Mesenchymal stem cell (in vitro differentiated cells and primary cell): ENCODE data around the gene CUEDC2.
A peak's percentile ranks its signal among the peaks of the same experiment; 100 is the strongest.

Experiments used
- DNase-seq: peaks from one replicate; pipeline ENCODE4 v3.0.0-alpha.2; 2013
- H2AFZ ChIP-seq: one replicate; pipeline ENCODE4 v1.6.1; 2013; ENCODE audit warnings: low read depth, mild to moderate bottlenecking, control low read depth, inconsistent platforms, low read length, moderate library complexity
- H2AK5ac ChIP-seq: 2 replicates; pipeline ENCODE4 v1.6.1; 2013; ENCODE audit warnings: low read length, moderate library complexity, mild to moderate bottlenecking, inconsistent platforms; ENCODE audit not compliant: severe bottlenecking
- H2BK120ac ChIP-seq: one replicate; pipeline ENCODE4 v1.6.1; 2013; ENCODE audit warnings: low read depth, mild to moderate bottlenecking, inconsistent platforms, low read length, moderate library complexity
- H2BK12ac ChIP-seq, 2 experiments: one replicate each; pipeline ENCODE4 v1.6.1; 2013; ENCODE audit warnings: inconsistent platforms in 2 of 2, low read length in 2 of 2, mild to moderate bottlenecking in 2 of 2, moderate library complexity in 2 of 2, control low read depth in 1 of 2
- H2BK15ac ChIP-seq: one replicate; pipeline ENCODE4 v1.6.1; 2013; ENCODE audit warnings: mild to moderate bottlenecking, low read depth, inconsistent platforms; ENCODE audit not compliant: poor library complexity, severe bottlenecking
- H2BK5ac ChIP-seq: 2 replicates; pipeline ENCODE4 v1.6.1; 2013; ENCODE audit warnings: low read depth, mild to moderate bottlenecking, low read length, control low read depth, inconsistent platforms; ENCODE audit not compliant: poor library complexity, severe bottlenecking
- H3K14ac ChIP-seq, 2 experiments: one replicate each; pipeline ENCODE4 v1.6.1; 2013; ENCODE audit warnings: inconsistent platforms in 2 of 2, low read length in 2 of 2, control low read depth in 1 of 2, mild to moderate bottlenecking in 1 of 2, moderate library complexity in 1 of 2
- H3K18ac ChIP-seq, 2 experiments: one replicate each; pipeline ENCODE4 v1.6.1; 2013; ENCODE audit warnings: inconsistent platforms in 2 of 2, low read length in 2 of 2, control low read depth in 1 of 2, low read depth in 1 of 2, mild to moderate bottlenecking in 1 of 2
- H3K23ac ChIP-seq, 2 experiments: one replicate each; pipeline ENCODE4 v1.6.1; 2013; ENCODE audit warnings: inconsistent platforms in 2 of 2, low read length in 2 of 2, mild to moderate bottlenecking in 2 of 2, moderate library complexity in 2 of 2, control low read depth in 1 of 2
- H3K27ac ChIP-seq: 2 replicates; pipeline ENCODE4 v1.5.1; 2013; ENCODE audit warnings: mild to moderate bottlenecking, moderate library complexity, low read length, control low read depth, inconsistent platforms; ENCODE audit not compliant: poor library complexity, severe bottlenecking
- H3K27me3 ChIP-seq, 2 experiments: 2 replicates each; pipeline versions ENCODE4 v1.6.1 to v1.7.0; 2013; ENCODE audit warnings: low read length in 2 of 2, mild to moderate bottlenecking in 2 of 2, moderate library complexity in 2 of 2, control low read depth in 1 of 2, inconsistent platforms in 1 of 2; ENCODE audit not compliant: control insufficient read depth in 1 of 2, insufficient read depth in 1 of 2
- H3K36me3 ChIP-seq, 2 experiments: 2 replicates each; pipeline versions ENCODE4 v1.6.1 to v1.7.0; 2013; ENCODE audit warnings: low read length in 2 of 2, control low read depth in 1 of 2, inconsistent platforms in 1 of 2, low read depth in 1 of 2, mild to moderate bottlenecking in 1 of 2; ENCODE audit not compliant: insufficient read depth in 2 of 2, control insufficient read depth in 1 of 2
- H3K4ac ChIP-seq, 2 experiments: one replicate each; pipeline ENCODE4 v1.6.1; 2013; ENCODE audit warnings: inconsistent platforms in 2 of 2, low read length in 2 of 2, mild to moderate bottlenecking in 2 of 2, moderate library complexity in 2 of 2, control low read depth in 1 of 2, low read depth in 1 of 2
- H3K4me1 ChIP-seq: 2 replicates; pipeline ENCODE4 v1.6.1; 2013; ENCODE audit warnings: low read depth, low read length, control low read depth; ENCODE audit not compliant: control insufficient read depth, insufficient read depth
- H3K4me2 ChIP-seq: 2 replicates; pipeline ENCODE4 v1.6.1; 2013; ENCODE audit warnings: low read length, mild to moderate bottlenecking, inconsistent platforms; ENCODE audit not compliant: poor library complexity, severe bottlenecking
- H3K4me3 ChIP-seq, 2 experiments: 2 replicates each; pipeline versions ENCODE4 v1.5.1 to v1.7.0; 2013; ENCODE audit warnings: low read length in 2 of 2, mild to moderate bottlenecking in 2 of 2, control low read depth in 1 of 2, low read depth in 1 of 2; ENCODE audit not compliant: insufficient read depth in 1 of 2
- H3K79me1 ChIP-seq: replicated peaks from 2 replicates; pipeline ENCODE4 v1.6.1; 2013; ENCODE audit warnings: mild to moderate bottlenecking, control low read depth, low read length, inconsistent platforms; ENCODE audit not compliant: poor library complexity, severe bottlenecking
- H3K9ac ChIP-seq: 2 replicates; pipeline ENCODE4 v1.7.0; 2013; ENCODE audit warnings: mild to moderate bottlenecking, low read length, moderate library complexity
- H3K9me3 ChIP-seq: 2 replicates; pipeline ENCODE4 v1.7.0; 2013; ENCODE audit warnings: mild to moderate bottlenecking, low read length; ENCODE audit not compliant: control insufficient read depth
- H4K8ac ChIP-seq: one replicate; pipeline ENCODE4 v1.6.1; 2013; ENCODE audit warnings: inconsistent platforms, mild to moderate bottlenecking, low read length, moderate library complexity
- H4K91ac ChIP-seq: one replicate; pipeline ENCODE4 v1.6.1; 2013; ENCODE audit warnings: mild to moderate bottlenecking, low read length, inconsistent platforms
- WGBS: methylation state at CpG from one replicate; pipeline ENCODE4 v1.1.7; 2013; ENCODE audit warnings: mixed read lengths; 5-methylcytosine and 5-hydroxymethylcytosine counted together

The CUEDC2 gene

DNA sequence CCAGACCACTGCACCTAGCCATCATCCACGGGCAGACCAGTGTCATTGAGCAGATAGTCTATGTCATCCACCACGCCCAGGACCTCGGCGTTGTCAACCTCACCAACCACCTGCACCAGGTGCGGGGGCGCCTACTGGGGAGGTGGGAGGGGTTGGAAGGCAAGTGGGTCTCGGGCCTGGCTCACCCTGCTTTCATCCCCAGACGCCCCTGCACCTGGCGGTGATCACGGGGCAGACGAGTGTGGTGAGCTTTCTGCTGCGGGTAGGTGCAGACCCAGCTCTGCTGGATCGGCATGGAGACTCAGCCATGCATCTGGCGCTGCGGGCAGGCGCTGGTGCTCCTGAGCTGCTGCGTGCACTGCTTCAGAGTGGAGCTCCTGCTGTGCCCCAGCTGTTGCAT is 32.3 kb downstream of the CUEDC2 start:
- Histone ChIP-seq H3K36me3 (peaks cover 31 to 71% of the 10 kb centered on the region in 2 experiments), H2BK5ac (no peak overlapping the region), H2AK5ac (peak overlapping the region; percentile 54), H4K8ac (peak overlapping the region; percentile 96), H3K4me2 (peak overlapping the region; percentile 73), H3K79me1 (peaks cover 23% of the 10 kb centered on the region), H3K4me1 (peaks cover 61% of the 10 kb centered on the region), H2BK120ac (no peak overlapping the region), H3K23ac (no peak overlapping the region), H3K27ac (no peak overlapping the region), H3K4ac (peak overlapping the region; percentile 22 to 61), H3K14ac (no peak overlapping the region), H3K4me3 (no peak overlapping the region), H4K91ac (peak overlapping the region; percentile 86), H3K27me3 (no peaks in the 10 kb centered on the region), H2AFZ (no peak overlapping the region), H3K18ac (peak overlapping the region in 1 of 2 experiments; percentile 70), H3K9ac (peak overlapping the region; percentile 76), H2BK15ac (peak overlapping the region; percentile 68), H3K9me3 (no peaks in the 10 kb centered on the region), H2BK12ac (peak overlapping the region in 1 of 2 experiments; percentile 51)
- 91% methylated on average over 16 of the region's 17 CpGs for WGBS
- DNase-seq: no peak

DNA sequence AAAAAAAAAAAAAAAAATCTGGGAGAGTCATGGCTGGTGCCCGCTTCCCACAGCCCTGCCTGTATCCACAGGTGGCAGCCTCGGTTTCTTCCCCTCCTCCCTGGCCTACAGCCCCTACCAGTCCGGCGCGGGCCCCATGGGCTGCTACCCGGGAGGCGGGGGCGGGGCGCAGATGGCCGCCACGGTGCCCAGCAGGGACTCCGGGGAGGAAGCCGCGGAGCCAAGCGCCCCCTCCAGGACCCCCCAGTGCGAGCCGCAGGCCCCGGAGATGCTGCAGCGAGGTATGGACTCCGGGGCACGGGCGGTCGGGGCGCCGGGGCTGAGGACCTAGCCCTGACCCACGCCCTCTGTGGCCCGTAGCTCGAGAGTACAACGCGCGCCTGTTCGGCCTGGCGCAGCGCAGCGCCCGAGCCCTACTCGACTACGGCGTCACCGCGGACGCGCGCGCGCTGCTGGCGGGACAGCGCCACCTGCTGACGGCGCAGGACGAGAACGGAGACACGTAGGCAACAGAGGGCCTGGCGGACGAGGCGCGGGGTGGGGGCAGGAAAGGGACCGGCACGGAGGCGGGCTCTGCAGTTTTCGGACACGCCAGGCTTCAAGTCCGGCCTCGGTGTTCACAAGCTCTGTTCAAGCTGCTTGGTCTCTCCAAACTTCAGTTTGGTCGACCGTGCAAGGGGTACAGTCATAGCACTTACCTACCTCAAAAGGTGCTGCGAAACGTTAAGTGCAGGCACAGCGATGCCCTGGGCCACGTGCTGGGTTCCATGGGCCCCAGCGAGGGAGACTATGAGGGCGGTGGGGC is 33.0 kb downstream of the CUEDC2 start:
- Histone ChIP-seq H3K27ac (peak overlapping the region; percentile 54), H3K27me3 (no peaks in the 10 kb centered on the region), H2BK12ac (peak overlapping the region in 1 of 2 experiments; percentile 51), H3K79me1 (peaks cover 23% of the 10 kb centered on the region), H3K36me3 (peaks cover 31 to 67% of the 10 kb centered on the region in 2 experiments), H3K18ac (peak overlapping the region; percentile 70 to 78), H3K14ac (no peak overlapping the region), H3K4me3 (peak overlapping the region; percentile 55 to 67), H2AK5ac (peak overlapping the region; percentile 28), H3K23ac (no peak overlapping the region), H2BK5ac (no peak overlapping the region), H3K9ac (peak overlapping the region; percentile 76), H3K4me2 (peak overlapping the region; percentile 73), H2BK120ac (no peak overlapping the region), H3K9me3 (no peaks in the 10 kb centered on the region), H2BK15ac (peak overlapping the region; percentile 68), H4K8ac (peak overlapping the region; percentile 96), H2AFZ (peak overlapping the region; percentile 46), H4K91ac (peak overlapping the region; percentile 86), H3K4me1 (peaks cover 66% of the 10 kb centered on the region), H3K4ac (peak overlapping the region; percentile 22 to 61)
- DNase-seq: peak; percentile 86
- 7% methylated on average over 71 of the region's 72 CpGs for WGBS

DNA sequence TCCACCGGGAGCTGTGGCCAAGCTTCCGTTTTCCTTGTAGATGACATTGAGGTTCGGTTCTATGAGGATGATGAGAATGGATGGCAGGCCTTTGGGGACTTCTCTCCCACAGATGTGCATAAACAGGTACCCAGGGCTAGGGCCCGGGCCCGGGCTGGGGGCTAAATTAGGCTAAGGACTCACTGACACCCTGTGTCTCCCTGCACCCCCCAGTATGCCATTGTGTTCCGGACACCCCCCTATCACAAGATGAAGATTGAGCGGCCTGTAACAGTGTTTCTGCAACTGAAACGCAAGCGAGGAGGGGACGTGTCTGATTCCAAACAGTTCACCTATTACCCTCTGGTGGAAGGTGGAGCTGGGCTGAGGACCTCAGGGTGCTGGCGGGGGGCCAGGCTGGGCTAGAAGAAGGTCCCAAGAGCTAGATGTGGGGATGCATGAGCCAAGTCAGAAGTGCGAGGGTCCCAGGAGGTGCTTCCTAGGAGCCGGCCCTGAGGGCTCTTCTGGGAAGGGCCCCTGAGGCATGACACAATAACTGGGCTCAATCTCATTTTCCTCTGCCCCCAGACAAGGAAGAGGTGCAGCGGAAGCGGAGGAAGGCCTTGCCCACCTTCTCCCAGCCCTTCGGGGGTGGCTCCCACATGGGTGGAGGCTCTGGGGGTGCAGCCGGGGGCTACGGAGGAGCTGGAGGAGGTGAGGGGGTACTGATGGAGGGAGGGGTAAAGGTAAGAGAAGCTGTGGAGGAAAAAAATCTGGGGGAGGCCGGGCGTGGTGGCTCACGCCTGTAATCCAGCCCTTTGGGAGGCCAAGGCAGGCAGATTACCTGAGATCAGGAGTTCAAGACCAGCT is 34.0 kb downstream of the CUEDC2 start:
- WGBS: 93% methylated on average over 18 of the region's 21 CpGs
- Histone ChIP-seq H3K23ac (no peak overlapping the region), H3K14ac (no peak overlapping the region), H4K91ac (no peak overlapping the region), H2BK12ac (no peak overlapping the region), H3K4me2 (no peak overlapping the region), H2AK5ac (no peak overlapping the region), H3K4me3 (no peak overlapping the region), H3K9me3 (no peaks in the 10 kb centered on the region), H3K27ac (no peak overlapping the region), H3K27me3 (no peaks in the 10 kb centered on the region), H3K9ac (peak overlapping the region; percentile 76), H3K4ac (no peak overlapping the region), H3K36me3 (peaks cover 31 to 60% of the 10 kb centered on the region in 2 experiments), H2BK120ac (no peak overlapping the region), H3K18ac (no peak overlapping the region), H2BK5ac (no peak overlapping the region), H2AFZ (no peak overlapping the region), H3K4me1 (peaks cover 65% of the 10 kb centered on the region), H2BK15ac (no peak overlapping the region), H4K8ac (no peak overlapping the region), H3K79me1 (peaks cover 23% of the 10 kb centered on the region)
- DNase-seq: no peak
